Psoas muscle (tissue), 8 donors: ENCODE measurements around the gene ELF2. TPM values are rescaled to one million over a fixed set of nuclear protein-coding genes. Genes with fewer than 3 reads are reported as not detected.

ENCODE experiments used
- ATAC-seq, 4 donors: fragments of 200-7000 bp; cut with Tn5 transposase; one replicate each; pipeline ENCODE4 v1.9.1; 2020; ENCODE audit warnings: moderate library complexity in 3 of 4, mild to moderate bottlenecking in 2 of 4
- DNase-seq, 2 donors: peaks; one replicate each; pipeline ENCODE4 v3.0.0-alpha.2; 2020
- H3K27ac ChIP-seq: fragments of 200-600 bp; one replicate; pipeline ENCODE4 v1.8.0; 2022
- H3K27me3 ChIP-seq, 3 donors: fragments of 200-600 bp in 1 of 3; one replicate each; pipeline versions ENCODE4 v1.6.1 to v1.8.0; 2013 to 2022; ENCODE audit warnings: low read length in 2 of 3, mild to moderate bottlenecking in 2 of 3, moderate library complexity in 1 of 3; ENCODE audit not compliant: insufficient read depth in 3 of 3
- H3K36me3 ChIP-seq, 2 donors: fragments of 200-600 bp in 1 of 2; one replicate each; pipeline versions ENCODE4 v1.6.1 to v1.8.0; 2013 to 2022; ENCODE audit warnings: low read depth in 1 of 2, mild to moderate bottlenecking in 1 of 2, moderate library complexity in 1 of 2; ENCODE audit not compliant: insufficient read depth in 1 of 2
- H3K4me1 ChIP-seq: fragments of 200-600 bp; one replicate; pipeline ENCODE4 v1.8.0; 2022
- H3K4me3 ChIP-seq: fragments of 200-600 bp; one replicate; pipeline ENCODE4 v1.8.0; 2022; ENCODE audit warnings: mild to moderate bottlenecking
- H3K9me3 ChIP-seq: fragments of 200-600 bp; one replicate; pipeline ENCODE4 v1.8.0; 2022
- CTCF ChIP-seq: fragments of 200-600 bp; IDR thresholded peaks from one replicate; pipeline ENCODE4 v1.8.0; 2022; ENCODE audit warnings: antibody characterized with exemption
- WGBS, 3 donors: extraction: QIAGEN DNeasy Blood & Tissue Kit; methylation state at CpG; one replicate each; pipeline versions ENCODE4 v1.1.6 to v1.1.7; 2013; 5-methylcytosine and 5-hydroxymethylcytosine counted together
- intact Hi-C, 2 donors: fragments of 100-400 bp; cut with DNase I; formaldehyde crosslinking; loops; one replicate each; pipeline versions ENCODE4 v1.11.0 to v1.14.2; 2022
- polyA plus RNA-seq, 3 donors: library from polyadenylated mRNA; stranded (reverse); fragments of 200-250 nt; gene quantifications; one replicate each; pipeline ENCODE4 v1.2.3, GENCODE V29; 2013
- total RNA-seq, 4 donors: library from RNA; stranded (reverse); fragmentation: NEBNext Ultra II Directional in 2 of 4; extraction: Animal tissue kit (Norgen Biotek cat#: 25700) in 2 of 4; gene quantifications; one replicate each; pipeline versions ENCODE4 v1.2.1 to v1.2.4, GENCODE V29; 2021 to 2023
- donor health status: healthy with polysubstance abuse.
- donor health status: DM: no; HTN: no; CAD: no; lungs with moderate emphysema.
- donor health status: Bipolar disorder and iron deficiency.
- donor health status: healthy.
- donor health status: DM: yes; HTN: yes; CAD: no.
- donor health status: DM: no; HTN: no; CAD: no.
- donor health status: DM: no; HTN: no; CAD: no.
- donor health status: DM: yes; HTN: yes; CAD: no.

Gene ELF2
- total and polyA plus RNA-seq, 7 donors = 10.3 to 31.7 (median 27.0) TPM

GRCh38 chr4:139153411-139154133 is 23.4 kb downstream of the ELF2 start:
- Histone ChIP-seq H3K4me3 (no peak overlapping the region), H3K27me3 (no peaks in the 10 kb centered on the region), H3K27ac (peak overlapping the region; percentile 31), H3K4me1 (peaks cover 8% of the 10 kb centered on the region), H3K36me3 (no peaks in the 10 kb centered on the region), H3K9me3 (no peaks in the 10 kb centered on the region)
- intact Hi-C loops = no loop called here
- no peak for TF ChIP-seq CTCF
- WGBS, 3 donors = 97 to 100% (median 100%) methylated on average over 1 of the region's 1 CpG
- ATAC-seq = no peak
- DNase-seq = no peak

GRCh38 chr4:139152249-139152648 is 24.8 kb downstream of the ELF2 start:
- ATAC-seq (peak in 1 of 4 donors; percentile 50), DNase-seq (no peak)
- H3K9me3 ChIP-seq = no peaks in the 10 kb centered on the region
- no peak overlapping the region for H3K27ac ChIP-seq
- H3K36me3 ChIP-seq = no peaks in the 10 kb centered on the region
- TF ChIP-seq CTCF = no peak
- WGBS, 3 donors = 32 to 73% (median 37%) methylated on average over 2 of the region's 2 CpGs
- intact Hi-C loops = no loop called here
- no peak overlapping the region for H3K4me3 ChIP-seq
- H3K27me3 ChIP-seq = no peaks in the 10 kb centered on the region
- peaks cover 9% of the 10 kb centered on the region for H3K4me1 ChIP-seq

GRCh38 chr4:139146926-139147629 is 29.9 kb downstream of the ELF2 start:
- ATAC-seq (no peak), DNase-seq (no peak)
- no peak overlapping the region for H3K27ac ChIP-seq
- no peak for TF ChIP-seq CTCF
- 85 to 92% (median 85%) methylated on average over 8 of the region's 8 CpGs for WGBS, 3 donors
- H3K4me3 ChIP-seq = no peak overlapping the region
- intact Hi-C loops = no loop called here
- peaks cover 41% of the 10 kb centered on the region for H3K4me1 ChIP-seq
- no peaks in the 10 kb centered on the region for H3K27me3 ChIP-seq
- H3K36me3 ChIP-seq = no peaks in the 10 kb centered on the region
- H3K9me3 ChIP-seq = no peaks in the 10 kb centered on the region

GRCh38 chr4:139145552-139145932 is 31.5 kb downstream of the ELF2 start:
- Histone ChIP-seq H3K27me3 (no peaks in the 10 kb centered on the region), H3K27ac (peak overlapping the region; percentile 69), H3K4me3 (no peak overlapping the region), H3K9me3 (no peaks in the 10 kb centered on the region), H3K4me1 (peaks cover 57% of the 10 kb centered on the region), H3K36me3 (no peaks in the 10 kb centered on the region)
- ATAC-seq (no peak), DNase-seq (no peak)
- intact Hi-C loops = no loop called here
- WGBS, 3 donors = 98 to 100% (median 100%) methylated on average over 1 of the region's 1 CpG
- no peak for TF ChIP-seq CTCF
